Iris pigment epithelial cell (primary cell): Measurements from ENCODE around the gene MARK4.
"Not testable (repeated sequence)": the region's sequence is repeated elsewhere in the genome, so short reads cannot be mapped to it uniquely, and the experiment has no call there.

Experiments used
- DNase-seq: peaks from one replicate; pipeline ENCODE4 v3.0.0-alpha.2; 2011; ENCODE audit warnings: low read depth

Gene MARK4

DNA sequence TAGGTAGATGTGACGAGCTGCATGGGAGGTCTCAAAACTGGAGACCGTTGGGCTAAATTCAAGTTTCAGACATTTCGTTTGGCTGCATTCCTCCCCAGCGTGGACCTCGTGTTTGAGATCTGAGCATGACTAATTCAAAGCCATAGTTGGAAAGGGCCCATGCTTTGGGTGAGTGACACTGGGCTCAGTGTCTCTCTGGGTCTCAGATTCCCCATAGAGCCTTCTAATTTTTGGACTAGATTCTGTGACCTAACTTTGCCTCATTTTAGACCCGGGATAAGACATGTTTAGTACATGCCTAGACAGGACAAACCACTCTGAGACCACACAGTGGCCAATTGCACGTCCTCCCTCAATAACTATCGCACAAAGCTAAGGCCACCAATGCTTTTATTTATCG, 55.0 kb downstream of the MARK4 start:
- DNase-seq, result no peak

GRCh38 chr19:45306518-45307027, 55.5 kb downstream of the MARK4 start:
- no peak for DNase-seq

DNA sequence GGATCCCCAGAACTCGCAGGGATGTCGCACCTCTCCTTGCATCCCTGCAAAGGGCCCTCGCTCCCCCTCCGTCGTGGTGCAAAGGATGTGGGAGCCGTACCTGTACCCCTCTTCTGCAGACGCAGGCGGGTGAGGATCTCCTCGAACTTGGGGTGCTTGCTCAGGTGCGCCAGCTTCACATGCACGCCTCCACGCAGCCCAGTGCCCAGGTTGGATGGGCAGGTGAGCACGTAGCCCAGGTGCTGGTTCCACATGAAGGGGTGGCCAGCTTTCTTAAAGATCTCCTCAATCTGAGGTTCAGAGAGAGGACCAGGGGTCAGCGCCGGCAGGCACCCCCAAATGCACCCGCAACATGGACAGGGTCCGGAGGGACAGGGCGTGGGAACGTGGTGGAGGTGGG, 56.3 kb downstream of the MARK4 start:
- no peak for DNase-seq

DNA sequence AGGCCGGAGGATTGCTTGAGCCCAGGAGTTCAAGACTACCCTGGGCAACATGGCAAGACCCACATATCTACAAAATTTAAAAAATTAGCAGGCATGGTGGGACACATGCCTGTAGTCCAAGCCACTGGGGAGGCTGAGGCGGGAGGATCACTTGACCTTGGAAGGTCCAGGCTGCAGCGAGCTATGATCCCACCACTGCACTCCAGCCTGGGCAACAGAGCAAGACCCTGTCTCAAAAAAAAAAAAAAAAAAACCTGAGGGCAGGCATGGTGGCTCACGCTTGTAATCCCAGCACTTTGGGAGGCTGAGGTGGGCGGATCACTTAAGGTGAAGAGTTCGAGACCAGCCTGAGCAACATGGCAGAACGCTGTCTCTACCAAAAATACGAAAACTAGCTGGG, 58.3 kb downstream of the MARK4 start:
- DNase-seq, result not testable (repeated sequence)

- DNase-seq, result no peak
Measured at GRCh38 chr19:45311621-45312020, 60.5 kb downstream of the MARK4 start.

GRCh38 chr19:45312285-45312684, 61.2 kb downstream of the MARK4 start:
- DNase-seq, result not testable (repeated sequence)

DNA sequence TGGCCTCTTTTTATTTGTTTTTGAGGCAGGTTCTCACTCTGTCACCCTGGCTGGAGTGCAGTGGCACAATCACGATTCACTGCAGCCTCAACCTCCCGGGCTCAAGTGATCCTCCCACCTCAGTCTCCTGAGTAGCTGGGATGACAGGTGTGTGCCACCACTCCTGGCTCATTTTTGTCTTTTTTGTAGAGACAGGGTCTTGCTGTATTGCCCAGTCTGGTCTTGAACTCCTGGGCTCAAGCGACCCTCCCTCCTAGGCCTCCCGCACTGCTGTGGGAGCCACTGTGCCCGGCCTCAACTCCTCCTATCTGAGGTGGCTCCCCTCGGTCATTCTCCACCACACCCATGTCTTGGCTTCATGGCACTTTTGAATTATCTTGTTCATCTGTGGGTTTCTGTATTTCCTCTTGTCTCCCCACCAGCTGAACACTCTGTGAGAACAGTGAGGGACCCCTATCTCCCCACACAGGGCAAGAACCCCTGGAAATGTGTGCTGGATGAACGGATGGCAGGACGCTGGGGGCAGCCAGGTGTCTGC, 63.7 kb downstream of the MARK4 start:
- no peak for DNase-seq

GRCh38 chr19:45315304-45315703, 64.2 kb downstream of the MARK4 start:
- DNase-seq, result no peak

DNA sequence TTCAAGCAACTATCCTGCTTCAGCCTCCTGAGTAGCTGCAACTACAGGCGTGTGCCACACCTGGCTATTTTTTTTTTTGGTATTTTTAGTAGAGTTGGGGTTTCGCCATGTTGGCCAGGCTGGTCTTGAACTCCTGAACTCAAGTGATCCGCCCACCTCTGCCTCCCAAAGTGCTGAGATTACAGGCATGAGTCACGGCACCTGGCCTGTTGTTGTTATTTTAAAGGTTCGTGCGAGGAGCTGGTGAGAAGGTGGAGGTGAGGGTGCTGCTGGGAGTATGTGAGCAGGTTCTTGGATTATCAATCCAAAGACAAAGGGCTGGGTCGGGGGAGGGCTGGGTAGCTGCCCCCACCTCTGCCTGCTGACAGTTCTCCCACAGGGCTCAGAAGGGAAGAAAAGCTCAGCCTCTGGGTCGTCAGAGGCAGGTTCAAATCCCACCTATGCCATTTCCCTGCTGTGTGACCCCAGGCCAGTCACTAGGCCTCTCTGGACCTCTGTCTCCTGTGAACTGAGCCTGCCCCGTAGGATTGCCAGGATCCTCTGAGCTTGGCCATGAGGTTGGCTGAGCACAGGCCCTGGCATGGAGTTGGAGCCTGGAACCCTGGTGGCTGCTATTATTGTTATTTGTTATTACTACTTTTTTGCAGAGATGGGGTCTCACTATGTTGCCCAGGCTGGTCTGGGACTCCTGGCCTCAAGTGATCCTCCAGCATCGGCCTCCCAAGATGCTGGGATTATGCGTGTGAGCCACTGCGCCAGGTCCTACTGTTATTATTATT, 70.1 kb downstream of the MARK4 start:
- DNase-seq, result no peak

DNA sequence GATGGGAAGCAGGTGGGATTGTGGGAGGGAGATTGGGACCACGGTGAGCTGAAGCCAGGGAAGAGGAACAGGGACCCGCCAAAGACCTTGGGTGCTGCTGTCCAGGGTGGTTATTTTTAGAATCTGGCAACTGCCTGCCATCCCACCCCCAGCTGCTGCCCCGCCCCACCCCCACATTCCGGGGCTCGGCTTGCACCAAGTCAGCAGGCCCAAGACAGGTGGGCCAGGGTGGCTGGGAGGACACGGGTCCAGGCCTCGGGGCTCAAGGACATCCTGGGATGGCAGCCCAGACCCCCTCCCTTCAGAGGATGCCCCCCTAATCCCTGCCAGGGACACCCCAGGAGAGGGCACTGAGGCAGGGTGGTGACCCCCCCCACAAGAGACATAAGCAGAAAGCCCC, 70.8 kb downstream of the MARK4 start:
- DNase-seq, result no peak

DNA sequence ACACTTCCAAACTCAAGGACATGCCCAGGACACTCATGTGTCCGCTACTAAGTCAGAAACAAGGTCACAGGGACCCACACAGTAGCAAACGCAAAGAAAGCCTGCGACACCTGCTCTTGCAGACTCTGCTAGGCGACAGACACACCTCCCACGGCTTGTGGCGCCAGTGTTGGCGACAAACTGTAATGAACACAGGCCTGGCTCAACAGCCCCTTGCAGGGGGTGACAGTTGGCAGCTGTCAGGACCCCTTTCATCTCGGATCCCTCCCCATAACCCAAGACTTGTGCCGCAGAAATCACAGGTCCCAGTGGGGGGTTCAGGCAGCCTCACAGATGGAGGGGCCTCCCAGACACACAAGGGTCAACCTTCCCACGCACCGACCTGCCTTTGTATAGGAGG, 71.2 kb downstream of the MARK4 start:
- DNase-seq, result no peak

GRCh38 chr19:45322744-45323281, 71.7 kb downstream of the MARK4 start, which contains the start of gene CKM:
Gene CKM, minus strand, starts transcription at chr19:45322875. Its CDS starts 3,162 bp downstream, at chr19:45319713.
- no peak for DNase-seq

DNA sequence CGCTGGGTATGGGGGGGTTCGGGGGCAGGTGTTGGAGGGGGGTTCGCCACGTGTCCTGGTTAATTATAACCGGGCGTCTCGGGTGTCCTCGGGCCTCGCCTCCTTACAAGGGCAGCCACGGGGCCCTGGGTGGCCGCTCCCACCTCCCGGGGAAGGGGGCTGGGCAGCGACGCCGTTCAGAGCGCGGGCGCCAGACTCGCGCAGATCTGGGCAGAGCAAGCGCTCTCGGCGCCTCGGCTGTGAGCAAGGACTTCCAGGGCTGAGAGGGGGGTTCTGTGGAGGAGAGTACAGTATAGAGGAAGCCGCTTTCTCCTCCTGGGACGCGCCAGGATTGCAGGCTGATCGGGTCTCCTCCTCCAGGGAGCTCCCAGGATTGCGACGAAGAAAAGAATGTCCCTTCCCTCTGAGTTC, 72.6 kb downstream of the MARK4 start:
- no peak for DNase-seq

DNA sequence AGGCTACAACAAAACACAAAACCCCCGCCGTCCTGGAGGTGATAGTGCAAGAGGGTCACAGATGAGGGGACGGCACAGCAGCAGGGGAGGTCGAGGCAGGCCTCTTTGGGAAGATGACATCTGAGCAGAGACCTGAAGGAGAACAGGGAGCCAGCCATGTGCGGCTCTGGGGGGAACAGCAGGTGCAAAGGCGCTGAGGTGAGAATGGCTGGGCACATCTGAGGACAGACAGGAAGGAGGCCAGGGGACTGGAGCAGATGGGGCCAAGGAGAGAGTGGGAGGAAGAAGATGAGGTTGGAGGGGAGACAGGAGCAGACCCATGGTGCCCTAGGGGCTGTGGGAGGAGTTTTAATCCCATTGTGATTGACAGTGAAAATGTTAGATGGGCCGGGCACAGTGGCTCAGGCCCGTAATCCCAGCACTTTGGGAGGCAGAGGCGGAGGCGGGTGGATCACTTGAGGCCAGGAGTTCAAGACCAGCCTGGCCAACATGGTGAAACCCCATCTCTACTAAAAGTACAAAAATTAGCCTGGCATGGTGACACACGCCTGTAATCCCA, 73.4 kb downstream of the MARK4 start:
- no peak for DNase-seq

DNA sequence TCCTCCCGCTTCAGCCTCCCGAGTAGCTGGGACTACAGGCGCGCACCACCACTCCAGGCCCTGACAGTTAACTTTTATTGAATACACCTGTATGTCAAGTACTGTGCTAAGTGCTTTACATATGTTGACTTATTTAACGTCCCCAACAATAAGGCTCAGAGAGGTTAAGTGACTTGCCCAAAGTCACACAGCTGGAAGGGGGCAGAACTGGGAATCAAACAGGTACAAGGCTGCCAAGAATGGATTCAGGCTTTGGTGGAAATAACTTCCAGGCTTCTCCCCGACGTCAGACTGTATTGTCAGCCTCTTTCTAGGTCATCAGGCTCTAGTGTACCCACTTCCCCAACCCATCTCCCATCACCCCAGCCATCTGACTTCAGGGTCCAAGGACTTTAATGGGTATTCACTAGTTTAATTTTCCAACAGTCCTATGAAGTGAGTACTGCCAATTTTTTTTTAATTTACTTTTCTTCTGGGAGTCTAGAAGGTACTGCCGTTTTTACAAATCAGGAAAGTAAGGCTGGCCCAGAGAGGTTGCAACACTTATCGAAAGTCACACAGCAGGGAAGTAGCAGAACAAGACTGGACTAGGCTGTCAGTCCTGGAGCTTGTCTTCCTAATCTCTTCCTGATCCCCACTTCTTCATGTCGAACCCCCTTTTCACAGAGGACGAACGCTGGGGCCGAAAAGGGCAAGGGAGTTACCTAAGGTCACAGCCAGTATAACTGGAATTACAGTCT, 76.5 kb downstream of the MARK4 start:
- no peak for DNase-seq

DNA sequence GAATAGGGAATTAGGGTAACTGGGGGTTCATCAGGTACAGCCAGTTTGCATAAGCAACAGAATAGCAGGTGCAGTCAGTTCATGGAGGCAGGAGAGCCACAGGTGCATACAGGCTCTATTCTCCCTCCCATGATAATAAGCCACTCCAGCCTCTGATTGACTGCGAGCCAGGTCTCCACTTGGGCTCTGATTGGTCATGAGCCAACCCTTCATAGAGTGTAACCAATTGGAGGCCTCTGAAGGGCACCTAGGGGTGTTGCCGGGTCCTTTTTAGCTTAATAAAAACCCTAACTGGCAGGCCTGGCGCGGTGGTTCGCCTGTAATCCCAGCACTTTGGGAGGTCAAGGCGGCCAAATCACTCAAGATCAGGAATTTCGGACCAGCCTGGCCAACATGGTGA, 80.3 kb downstream of the MARK4 start:
- no peak for DNase-seq

DNA sequence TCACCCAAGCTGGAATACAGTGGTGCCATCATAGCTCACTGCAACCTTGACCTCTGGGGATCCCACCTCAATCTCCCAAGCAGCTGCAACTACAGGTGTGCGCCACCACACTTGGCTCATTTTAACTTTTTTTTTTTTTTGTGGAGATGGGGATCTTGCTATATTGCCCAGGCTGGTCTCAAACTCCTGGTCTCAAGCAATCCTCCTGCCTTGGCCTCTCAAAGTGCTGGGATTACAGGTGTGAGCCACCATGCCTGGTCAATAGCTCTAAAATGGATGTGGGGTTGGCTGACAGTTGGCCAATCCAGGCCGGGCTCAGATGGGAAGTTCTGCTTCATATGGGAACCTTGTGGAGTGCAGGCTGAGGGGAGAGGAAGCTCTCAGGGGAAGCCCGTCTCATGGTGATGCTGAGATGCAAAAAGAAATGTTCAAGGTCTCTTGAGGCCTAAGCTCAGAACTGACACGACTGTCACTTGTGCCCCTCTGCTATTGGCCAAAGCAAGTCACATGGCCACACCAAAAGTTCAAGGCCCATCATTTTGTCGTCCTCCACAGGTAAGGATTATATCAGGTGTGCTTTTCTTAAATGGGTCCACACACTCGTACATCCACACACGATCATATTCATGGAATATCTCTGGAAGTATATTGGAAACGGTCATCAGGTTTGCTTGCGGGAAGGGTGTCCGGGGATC, 82.7 kb downstream of the MARK4 start:
- no peak for DNase-seq

- DNase-seq, result not testable (repeated sequence)
Measured at GRCh38 chr19:45334881-45335280, 83.8 kb downstream of the MARK4 start.

DNA sequence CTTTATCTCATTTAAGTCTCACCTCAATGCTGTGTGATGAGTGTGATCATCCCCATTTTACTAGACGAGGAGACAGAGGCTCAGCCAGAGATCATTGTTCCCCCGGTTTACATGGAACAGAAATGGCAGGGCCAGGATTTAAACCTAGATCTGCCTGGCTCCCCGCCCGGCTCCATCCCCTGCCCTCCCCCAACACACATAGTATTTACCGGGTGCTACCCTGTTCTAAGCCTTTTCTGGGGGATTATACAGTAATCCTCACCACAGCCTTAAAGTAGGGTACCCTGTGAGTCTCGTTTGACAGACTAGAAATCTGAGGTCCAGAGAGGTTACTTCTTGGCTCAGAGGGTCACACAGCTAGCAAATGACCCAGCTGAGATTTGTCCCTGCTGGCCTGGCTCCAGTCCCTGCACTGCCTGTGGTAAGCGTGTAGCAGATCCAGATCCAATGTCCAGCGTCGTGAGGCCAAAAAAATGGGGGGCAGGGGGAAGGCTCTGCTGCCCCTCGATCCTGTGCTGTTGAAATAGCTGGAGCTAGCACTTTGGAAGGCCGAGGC, 85.7 kb downstream of the MARK4 start:
- no peak for DNase-seq

DNA sequence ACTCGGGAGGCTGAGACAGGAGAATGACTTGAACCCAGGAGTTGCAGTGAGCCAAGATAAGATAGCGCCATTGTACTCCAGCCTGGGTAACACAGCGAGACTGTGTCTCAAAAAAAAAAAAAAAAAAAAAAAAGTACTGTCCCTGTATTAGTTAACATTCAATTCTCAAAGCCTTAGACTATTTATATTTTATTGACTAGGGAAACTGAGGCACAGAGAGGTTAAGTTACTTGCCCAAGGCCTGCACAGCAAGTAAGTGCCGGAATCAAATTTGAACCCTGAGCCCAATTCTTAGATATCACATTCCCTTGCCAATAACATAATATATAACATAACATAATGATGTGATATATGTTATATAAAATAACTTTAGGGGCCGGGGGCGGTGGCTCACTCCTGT, 88.6 kb downstream of the MARK4 start:
- DNase-seq, result no peak

- DNase-seq, result no peak
Measured at GRCh38 chr19:45340232-45340898, 89.3 kb downstream of the MARK4 start, which contains the start of gene KLC3. Gene KLC3, plus strand, starts transcription at chr19:45340750. Its CDS starts 4,792 bp downstream, at chr19:45345542.
